ENCODE data around the gene POLDIP3. TPM values are rescaled to one million over a fixed set of nuclear protein-coding genes. Genes with fewer than 3 reads are reported as not detected.

POLDIP3 gene
- total RNA-seq, 2 donors from 2014 or later: 20.2 to 29.5 TPM

DNA sequence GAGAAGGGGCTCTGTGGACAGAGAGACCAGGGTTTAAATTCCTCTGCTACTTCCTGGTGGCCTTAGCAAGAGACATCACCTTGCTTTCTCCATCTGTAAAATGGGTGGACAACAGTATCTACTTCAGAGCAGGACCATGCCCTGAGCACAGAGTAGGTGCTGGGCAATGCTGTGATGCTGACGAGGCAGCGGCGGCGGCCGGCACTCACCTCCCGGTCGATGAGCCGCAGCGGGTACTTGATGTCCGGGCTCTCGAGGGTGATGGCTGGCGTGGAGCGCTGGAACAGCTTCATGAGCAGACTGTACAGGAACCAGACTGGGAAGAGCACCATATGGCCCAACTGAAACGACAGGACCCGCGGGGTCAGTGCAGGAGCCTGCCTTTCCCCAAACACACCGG lies 21.8 kb upstream of the POLDIP3 start:
- Histone ChIP-seq H3K27me3 (no peaks in the 10 kb centered on the region), H3K36me3 (peaks cover 47% of the 10 kb centered on the region), H3K9me3 (no peaks in the 10 kb centered on the region), H3K4me1 (peaks cover 0 to 50% of the 10 kb centered on the region in 2 donors), H3K27ac (peak overlapping the region; percentile 84 to 86), H3K4me3 (no peak overlapping the region)
- no peak for TF ChIP-seq CTCF (IDR thresholded peaks at IDR 0.05)
- no peak for DNase-seq (ENCODE audit: low spot score)

- no peak overlapping the region for H3K4me3 ChIP-seq
- no peak for TF ChIP-seq CTCF (IDR thresholded peaks at IDR 0.05)
- H3K36me3 ChIP-seq: peaks cover 57% of the 10 kb centered on the region
- H3K4me1 ChIP-seq: peaks cover 0 to 52% of the 10 kb centered on the region in 2 donors
- H3K9me3 ChIP-seq: no peaks in the 10 kb centered on the region
- peak; percentile 90 for DNase-seq (ENCODE audit: low spot score)
- no peaks in the 10 kb centered on the region for H3K27me3 ChIP-seq
- peak overlapping the region; percentile 84 to 86 for H3K27ac ChIP-seq
These were observed 20.8 kb upstream of the POLDIP3 start for GRCh38 chr22:42635531-42635930.

- no peak overlapping the region for H3K4me3 ChIP-seq
- DNase-seq (ENCODE audit: low spot score): no peak
- no peak overlapping the region for H3K27ac ChIP-seq
- H3K36me3 ChIP-seq: peaks cover 82% of the 10 kb centered on the region
- TF ChIP-seq CTCF (IDR thresholded peaks at IDR 0.05): no peak
- H3K4me1 ChIP-seq: peaks cover 0 to 38% of the 10 kb centered on the region in 2 donors
- H3K27me3 ChIP-seq: no peaks in the 10 kb centered on the region
- H3K9me3 ChIP-seq: no peaks in the 10 kb centered on the region
These were observed 18.3 kb upstream of the POLDIP3 start for GRCh38 chr22:42633013-42633412.

DNA sequence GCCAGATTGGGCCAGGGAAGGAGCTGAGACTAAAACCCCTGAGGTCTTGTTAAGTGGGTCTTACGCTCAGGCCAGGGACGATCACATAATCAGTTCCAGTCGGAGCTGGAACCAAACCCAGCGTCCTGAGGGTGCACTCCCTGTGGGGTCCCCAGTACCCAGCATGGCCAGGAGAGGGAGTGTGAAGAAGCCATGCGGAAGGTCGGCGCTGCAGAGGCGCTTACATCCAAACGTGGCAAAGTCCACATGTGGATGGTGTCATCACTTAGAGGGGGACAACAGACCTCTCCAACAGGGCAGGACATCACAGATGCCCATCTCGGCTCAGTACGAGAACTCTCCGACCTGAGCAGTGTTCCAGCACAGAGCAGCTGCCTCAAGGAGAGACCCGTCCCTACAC lies 17.4 kb upstream of the POLDIP3 start:
- Histone ChIP-seq H3K9me3 (no peaks in the 10 kb centered on the region), H3K36me3 (peaks cover 91% of the 10 kb centered on the region), H3K4me1 (peaks cover 0 to 34% of the 10 kb centered on the region in 2 donors), H3K4me3 (no peak overlapping the region), H3K27me3 (no peaks in the 10 kb centered on the region), H3K27ac (peak overlapping the region; percentile 18 to 26)
- DNase-seq (ENCODE audit: low spot score): no peak
- TF ChIP-seq CTCF (IDR thresholded peaks at IDR 0.05): peak in 1 of 2 donors; percentile 53

- no peak for DNase-seq (ENCODE audit: low spot score)
- TF ChIP-seq CTCF (IDR thresholded peaks at IDR 0.05): no peak
- Histone ChIP-seq H3K27me3 (no peaks in the 10 kb centered on the region), H3K4me3 (no peak overlapping the region), H3K9me3 (no peaks in the 10 kb centered on the region), H3K27ac (no peak overlapping the region), H3K36me3 (peaks cover 96% of the 10 kb centered on the region), H3K4me1 (peaks cover 0 to 28% of the 10 kb centered on the region in 2 donors)
These were observed 16.4 kb upstream of the POLDIP3 start for GRCh38 chr22:42630901-42631602.

DNA sequence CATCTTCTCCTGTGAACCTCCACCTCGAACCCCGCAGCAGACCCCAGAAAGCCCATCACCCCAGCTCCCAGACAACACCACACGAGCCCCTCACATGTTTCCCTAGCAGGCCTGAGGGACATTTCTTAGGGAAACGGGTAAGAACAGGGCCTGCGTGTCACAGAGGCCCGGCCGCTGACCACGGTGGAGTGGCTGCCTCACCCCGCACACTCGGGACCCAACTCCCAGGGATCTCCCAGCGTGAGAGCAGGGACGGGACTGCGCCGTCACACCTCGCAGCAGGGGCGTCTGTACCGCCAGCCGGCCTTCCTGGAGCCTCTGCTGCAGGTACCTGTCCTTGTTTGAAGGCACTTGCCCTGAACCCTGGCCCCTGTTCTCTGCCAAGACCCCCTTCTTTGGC lies 15.5 kb upstream of the POLDIP3 start:
- Histone ChIP-seq H3K27ac (no peak overlapping the region), H3K4me1 (peaks cover 0 to 20% of the 10 kb centered on the region in 2 donors), H3K4me3 (no peak overlapping the region), H3K9me3 (no peaks in the 10 kb centered on the region), H3K27me3 (no peaks in the 10 kb centered on the region), H3K36me3 (peaks cover 99% of the 10 kb centered on the region)
- no peak for TF ChIP-seq CTCF (IDR thresholded peaks at IDR 0.05)
- DNase-seq (ENCODE audit: low spot score): no peak

Measured in right atrium auricular region (tissue), 2 donors.